Medulla oblongata (tissue), 1 donor: ENCODE data around the gene SC5D.

Experiments
- DNase-seq: peaks from one replicate; pipeline ENCODE4 v3.0.0-alpha.2; 2015; ENCODE audit errors: extremely low spot score

SC5D gene

DNA sequence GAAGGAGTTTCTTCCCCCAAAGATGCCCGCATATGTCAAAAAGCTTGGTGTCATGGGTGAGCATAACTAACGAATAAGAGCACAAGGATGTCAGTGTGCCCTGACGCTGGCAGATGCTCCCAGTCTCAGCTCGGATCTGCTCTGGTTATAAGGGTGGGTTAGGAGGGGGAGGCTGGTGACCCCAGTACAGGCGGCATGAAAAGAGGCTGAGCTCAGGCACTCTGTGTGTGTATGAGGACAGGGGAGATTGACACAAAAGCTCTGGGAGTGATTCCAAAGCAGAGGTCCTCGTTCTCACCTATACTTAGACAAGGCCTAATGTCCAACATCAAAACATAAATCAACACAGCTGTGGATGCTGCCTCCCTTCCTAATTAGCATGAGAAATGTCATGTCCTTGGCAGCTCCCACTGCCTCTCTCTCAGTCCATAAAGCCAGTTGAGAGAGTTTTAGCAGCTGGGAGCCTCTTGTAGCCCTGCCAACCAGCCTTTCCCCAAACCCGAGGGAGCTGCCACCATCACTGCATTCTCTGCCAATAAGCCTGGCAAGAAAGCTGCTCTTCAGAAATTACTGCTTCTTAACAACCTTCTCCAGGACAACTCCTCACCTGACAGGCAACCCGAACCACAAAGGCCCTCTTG is 59.8 kb downstream of the SC5D start:
- DNase-seq, result peak; percentile 90

DNA sequence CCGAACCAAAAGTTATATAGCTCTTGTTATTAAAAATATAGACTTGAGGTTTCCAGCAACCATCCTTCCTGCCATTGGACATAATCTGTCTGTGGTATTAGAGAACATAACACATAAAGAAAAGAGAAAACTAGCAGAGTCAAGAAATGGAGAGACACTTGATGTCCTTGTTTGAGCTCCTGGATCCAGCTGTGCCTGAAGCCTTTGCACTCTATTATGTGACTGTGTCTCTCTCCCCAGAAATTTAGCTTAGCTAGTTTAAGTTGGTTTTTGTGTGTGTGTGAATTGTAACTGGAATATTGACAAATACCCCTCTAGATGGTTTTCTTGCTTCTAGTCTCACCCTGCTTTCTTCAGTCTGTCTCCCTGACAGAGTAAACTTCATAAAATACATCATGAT is 61.6 kb downstream of the SC5D start:
- no peak for DNase-seq

DNA sequence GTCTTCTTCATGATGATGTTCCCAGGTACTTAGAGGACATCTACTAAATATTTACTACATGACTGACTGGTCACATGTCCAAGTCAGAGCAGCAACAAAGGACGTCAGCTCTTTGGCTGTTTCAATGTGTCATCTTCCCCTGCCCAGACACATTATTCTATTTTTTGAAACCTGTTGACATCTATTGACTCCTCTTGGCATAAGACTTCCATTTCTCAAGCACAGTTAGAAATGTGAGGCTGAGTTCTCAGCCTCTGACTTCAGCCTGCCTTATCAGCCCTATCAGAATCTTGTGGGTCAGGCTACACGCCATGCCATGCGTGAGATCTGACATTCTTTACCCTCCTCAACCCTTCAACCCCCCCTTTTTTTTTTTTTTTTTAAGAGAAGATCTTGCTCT is 63.8 kb downstream of the SC5D start:
- DNase-seq, result no peak
